Cardiac ventricle fibroblast (primary cell): ENCODE measurements around the gene UBR1. TPM values are rescaled to one million over a fixed set of nuclear protein-coding genes. Genes with fewer than 3 reads are reported as not detected.

Experiments
- total RNA-seq: library from RNA; depleted of rRNA; stranded (reverse); fragments of >200 nt; gene quantifications from 2 replicates; pipeline ENCODE4 v1.2.3, GENCODE V29; 2015

UBR1 gene
- 12.4 and 12.5 TPM in 2 replicates for total RNA-seq

GRCh38 chr15:43105778-43106485, at the start of gene UBR1:
TSS of gene UBR1 (minus strand) at chr15:43106038. CDS start at chr15:43106022, 16 bp downstream.

GRCh38 chr15:43133430-43134156, 27.8 kb upstream of the UBR1 start, which contains the start of gene TMEM62:
TSS of gene TMEM62 (plus strand) at chr15:43133586. CDS start at chr15:43133803, 217 bp downstream.

GRCh38 chr15:42920519-42921341, 185.1 kb downstream of the UBR1 start, which contains the start of gene TTBK2:
TSS of gene TTBK2 (minus strand) at chr15:42920778. CDS start at chr15:42878617, 42,161 bp downstream.

Other genes starting within 250 kb of the UBR1 start
- gene TTBK2, start 185.3 kb downstream of the UBR1 start, total RNA-seq, result 6.5 and 11.7 TPM in 2 replicates
- gene TMEM62, start 27.5 kb upstream of the UBR1 start, total RNA-seq, result 2.1 and 2.7 TPM in 2 replicates
- 22.6 and 26.0 TPM in 2 replicates for gene CCNDBP1, start 79.4 kb upstream of the UBR1 start, total RNA-seq
- gene EPB42, start 115.0 kb upstream of the UBR1 start, total RNA-seq, result not detected in 2 replicates
- gene TGM5, start 160.9 kb upstream of the UBR1 start, total RNA-seq, result not detected in 2 replicates
- not detected in 2 replicates for gene TGM7, start 196.2 kb upstream of the UBR1 start, total RNA-seq
- 2.7 and 5.4 TPM in 2 replicates for gene LCMT2, start 224.5 kb upstream of the UBR1 start, total RNA-seq